Measurements from ENCODE around the gene AATF.

The AATF gene

DNA sequence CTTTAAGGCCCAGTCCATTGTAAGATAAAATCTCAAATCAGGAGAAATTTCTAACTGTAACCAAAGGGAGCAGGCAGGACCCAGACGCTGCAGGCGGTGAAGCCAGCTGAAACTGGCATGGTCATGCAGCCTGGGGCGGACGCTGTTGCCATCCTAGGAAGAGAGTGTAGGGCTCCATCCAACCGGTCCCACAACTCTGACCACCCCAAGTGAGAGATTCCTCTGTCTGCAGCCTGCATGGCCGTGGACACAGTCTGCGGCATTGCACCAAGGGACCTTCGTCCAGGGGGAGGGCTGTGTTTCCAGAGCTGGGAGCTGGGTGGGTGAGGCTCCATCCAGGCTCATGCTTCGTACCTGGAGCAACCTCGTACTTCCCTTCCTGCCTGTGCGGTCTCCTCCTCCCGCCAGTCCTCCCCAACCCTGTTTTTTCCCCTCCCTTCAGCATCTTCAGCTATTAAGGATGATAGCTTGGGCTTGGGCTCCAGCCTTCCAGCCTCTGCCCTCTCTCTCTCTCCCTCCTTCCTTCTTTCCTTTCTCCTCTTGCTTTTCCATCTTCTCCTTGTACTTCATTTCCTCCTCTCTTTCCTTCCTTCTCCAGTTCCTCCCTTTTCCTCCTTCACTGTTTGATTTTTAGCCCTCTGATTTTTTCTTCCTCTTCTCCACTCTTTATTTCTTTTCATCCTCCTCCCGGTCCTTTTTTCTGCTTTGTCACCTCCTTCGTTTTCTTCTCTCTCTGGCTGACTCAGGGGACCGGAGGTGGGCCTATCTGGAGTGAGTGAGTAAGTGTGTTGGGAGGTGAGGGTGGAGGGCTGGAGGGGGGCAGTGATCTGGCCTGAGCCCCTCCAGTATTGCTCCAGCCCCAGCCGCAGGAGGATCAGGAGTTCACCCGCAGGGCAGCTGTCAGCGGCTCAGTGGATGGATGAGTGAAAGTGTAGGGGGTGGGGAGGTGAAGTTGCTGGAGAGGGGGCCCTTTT, 28.4 kb upstream of the AATF start:
- no peaks in the 10 kb centered on the region for H3K4me1 ChIP-seq (ENCODE audit: insufficient read depth, low read length)
- no peak overlapping the region for H3K27ac ChIP-seq (ENCODE audit: low read depth, low read length)
- no peaks in the 10 kb centered on the region for H3K36me3 ChIP-seq (ENCODE audit: insufficient read depth, low read length)
- no peak overlapping the region for H3K9ac ChIP-seq (ENCODE audit: low read length)
- no peaks in the 10 kb centered on the region for H3K9me3 ChIP-seq (ENCODE audit: low read length)
- H3K27me3 ChIP-seq (ENCODE audit: control insufficient read depth in 1 of 2, insufficient read depth in 2 of 2, low read length in 2 of 2): peaks cover 12 to 23% of the 10 kb centered on the region in 2 donors
- no peak overlapping the region for H3K4me3 ChIP-seq (ENCODE audit: low read depth in 1 of 2, low read length in 2 of 2)

DNA sequence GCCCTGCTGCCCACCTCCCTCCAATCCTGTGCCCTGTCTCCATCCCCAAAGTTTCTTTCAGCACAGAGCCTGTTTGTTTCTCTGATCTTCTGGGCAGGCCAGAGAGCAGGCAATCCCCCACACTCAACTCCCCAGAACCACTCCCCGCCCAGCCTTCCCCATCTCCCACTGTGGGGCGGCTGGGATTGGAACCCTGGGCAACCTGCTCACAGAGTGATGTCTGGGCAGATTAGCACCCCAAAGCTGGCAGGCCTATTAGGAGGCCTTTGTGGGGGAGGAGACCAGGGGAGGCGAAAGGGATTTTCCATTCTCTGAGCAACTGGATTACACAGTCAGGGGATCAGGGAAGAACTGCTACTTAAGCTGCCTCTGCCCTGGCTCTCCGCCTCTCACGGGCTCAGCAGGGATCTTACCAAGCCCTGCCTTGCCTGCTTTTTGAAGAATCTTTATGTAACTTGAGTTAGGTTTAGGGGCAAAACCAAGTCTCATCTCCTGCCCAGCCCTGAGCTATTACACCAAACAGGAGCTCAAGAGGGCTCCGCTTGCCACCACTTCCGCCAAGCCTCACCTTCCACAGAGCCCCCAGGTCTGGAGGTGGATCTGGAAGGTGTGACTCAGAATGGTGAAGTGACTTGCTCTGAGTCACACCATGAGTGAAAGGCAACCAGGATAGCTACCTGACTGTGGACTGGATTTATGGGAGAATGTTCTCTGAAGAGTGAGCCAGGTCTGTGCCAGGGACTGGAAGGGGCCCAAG, 27.5 kb upstream of the AATF start:
- H3K27ac ChIP-seq (ENCODE audit: low read depth, low read length): no peak overlapping the region
- no peaks in the 10 kb centered on the region for H3K36me3 ChIP-seq (ENCODE audit: insufficient read depth, low read length)
- H3K4me3 ChIP-seq (ENCODE audit: low read depth in 1 of 2, low read length in 2 of 2): no peak overlapping the region
- H3K9ac ChIP-seq (ENCODE audit: low read length): no peak overlapping the region
- peaks cover 12 to 25% of the 10 kb centered on the region in 2 donors for H3K27me3 ChIP-seq (ENCODE audit: control insufficient read depth in 1 of 2, insufficient read depth in 2 of 2, low read length in 2 of 2)
- H3K4me1 ChIP-seq (ENCODE audit: insufficient read depth, low read length): no peaks in the 10 kb centered on the region
- H3K9me3 ChIP-seq (ENCODE audit: low read length): no peaks in the 10 kb centered on the region

DNA sequence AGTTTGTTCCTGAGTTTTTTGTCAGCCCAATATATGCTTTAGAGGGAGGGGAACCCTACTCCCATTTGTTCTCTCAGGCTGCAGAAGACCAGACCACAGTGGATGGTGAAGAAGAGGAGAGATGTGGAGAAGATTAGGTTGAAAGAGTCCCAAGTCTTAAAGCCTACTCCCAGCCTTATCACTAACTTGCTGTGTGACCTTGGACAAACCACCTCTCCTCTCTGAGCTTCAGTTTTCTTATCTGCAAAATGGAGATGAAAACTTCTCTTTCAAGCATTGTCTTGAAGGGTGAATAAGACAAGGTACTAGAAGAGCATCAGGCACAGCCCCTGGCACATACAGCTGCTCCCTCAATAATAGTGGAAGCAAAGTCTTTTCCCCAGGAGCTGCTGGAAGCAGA, 26.6 kb upstream of the AATF start:
- Histone ChIP-seq H3K4me1 (ENCODE audit: insufficient read depth, low read length) (no peaks in the 10 kb centered on the region), H3K36me3 (ENCODE audit: insufficient read depth, low read length) (no peaks in the 10 kb centered on the region), H3K27ac (ENCODE audit: low read depth, low read length) (no peak overlapping the region), H3K9me3 (ENCODE audit: low read length) (no peaks in the 10 kb centered on the region), H3K27me3 (ENCODE audit: control insufficient read depth in 1 of 2, insufficient read depth in 2 of 2, low read length in 2 of 2) (peaks cover 12 to 26% of the 10 kb centered on the region in 2 donors), H3K4me3 (ENCODE audit: low read depth in 1 of 2, low read length in 2 of 2) (no peak overlapping the region), H3K9ac (ENCODE audit: low read length) (no peak overlapping the region)

DNA sequence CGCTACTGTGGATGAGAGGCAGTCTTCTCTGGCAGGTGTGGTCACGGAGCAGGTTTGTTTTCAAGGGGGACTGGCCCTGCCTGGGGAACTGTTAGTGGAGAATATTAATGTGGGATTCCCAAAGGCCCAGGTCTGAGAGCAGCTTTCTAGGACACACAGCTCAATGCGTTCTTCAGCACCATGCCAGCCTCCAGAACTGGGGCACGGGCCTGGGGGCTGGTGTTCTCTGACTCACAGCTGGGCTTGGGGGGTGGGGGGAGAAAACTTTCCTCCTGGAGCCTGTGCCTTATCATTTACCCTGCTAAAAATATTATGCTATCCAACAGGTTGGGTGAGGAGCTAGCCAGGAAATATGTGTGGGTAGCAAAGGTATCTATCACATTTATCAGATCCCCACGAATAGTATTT, 24.9 kb upstream of the AATF start:
- peaks cover 20 to 42% of the 10 kb centered on the region in 2 donors for H3K27me3 ChIP-seq (ENCODE audit: control insufficient read depth in 1 of 2, insufficient read depth in 2 of 2, low read length in 2 of 2)
- H3K9me3 ChIP-seq (ENCODE audit: low read length): no peaks in the 10 kb centered on the region
- H3K4me1 ChIP-seq (ENCODE audit: insufficient read depth, low read length): no peaks in the 10 kb centered on the region
- no peak overlapping the region for H3K27ac ChIP-seq (ENCODE audit: low read depth, low read length)
- H3K36me3 ChIP-seq (ENCODE audit: insufficient read depth, low read length): no peaks in the 10 kb centered on the region
- no peak overlapping the region for H3K4me3 ChIP-seq (ENCODE audit: low read depth in 1 of 2, low read length in 2 of 2)
- H3K9ac ChIP-seq (ENCODE audit: low read length): no peak overlapping the region

DNA sequence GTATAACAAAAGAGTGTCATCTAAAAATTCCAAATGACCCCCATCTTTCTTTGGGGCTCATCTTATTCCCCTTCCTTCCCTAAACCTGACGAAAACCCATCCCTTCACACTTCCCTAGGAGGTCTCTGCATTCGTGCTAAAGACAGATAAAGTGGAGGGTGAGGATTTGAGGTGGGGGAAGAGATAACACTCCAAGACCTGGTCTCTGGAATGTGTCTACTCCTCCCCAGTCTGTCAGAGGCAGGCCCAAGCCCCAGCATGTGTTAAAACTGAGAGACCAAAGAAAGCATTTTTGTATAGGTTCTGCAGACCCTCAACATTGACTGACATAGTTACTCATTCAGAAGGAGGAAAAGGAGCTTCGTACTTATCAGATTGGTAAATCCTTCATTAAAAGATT, 22.5 kb upstream of the AATF start:
- Histone ChIP-seq H3K27ac (ENCODE audit: low read depth, low read length) (no peak overlapping the region), H3K4me1 (ENCODE audit: insufficient read depth, low read length) (no peaks in the 10 kb centered on the region), H3K27me3 (ENCODE audit: control insufficient read depth in 1 of 2, insufficient read depth in 2 of 2, low read length in 2 of 2) (peaks cover 35 to 45% of the 10 kb centered on the region in 2 donors), H3K9me3 (ENCODE audit: low read length) (no peaks in the 10 kb centered on the region), H3K9ac (ENCODE audit: low read length) (no peak overlapping the region), H3K4me3 (ENCODE audit: low read depth in 1 of 2, low read length in 2 of 2) (no peak overlapping the region), H3K36me3 (ENCODE audit: insufficient read depth, low read length) (no peaks in the 10 kb centered on the region)

DNA sequence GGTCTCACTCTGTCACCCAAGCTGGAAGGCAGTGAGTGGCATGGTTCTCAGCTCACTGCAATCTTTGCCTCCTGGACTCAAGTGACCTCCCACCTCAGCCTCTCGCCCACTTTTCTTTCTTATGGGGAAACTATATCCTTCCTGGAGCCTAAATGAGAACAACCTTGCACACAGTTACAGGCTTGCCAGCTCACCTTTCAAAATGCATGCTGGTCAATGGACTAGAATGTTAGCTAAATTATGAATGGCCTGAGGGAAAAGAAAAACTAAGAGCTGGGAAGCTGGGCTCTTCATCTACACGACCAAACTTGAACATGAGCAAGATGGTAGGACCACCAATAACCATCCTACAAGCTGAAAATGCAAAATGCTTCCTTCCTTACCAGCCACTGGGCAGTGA, 22.1 kb upstream of the AATF start:
- H3K4me1 ChIP-seq (ENCODE audit: insufficient read depth, low read length): peaks cover 1% of the 10 kb centered on the region
- H3K27ac ChIP-seq (ENCODE audit: low read depth, low read length): no peak overlapping the region
- H3K27me3 ChIP-seq (ENCODE audit: control insufficient read depth in 1 of 2, insufficient read depth in 2 of 2, low read length in 2 of 2): peaks cover 40 to 50% of the 10 kb centered on the region in 2 donors
- H3K9me3 ChIP-seq (ENCODE audit: low read length): no peaks in the 10 kb centered on the region
- no peaks in the 10 kb centered on the region for H3K36me3 ChIP-seq (ENCODE audit: insufficient read depth, low read length)
- no peak overlapping the region for H3K9ac ChIP-seq (ENCODE audit: low read length)
- no peak overlapping the region for H3K4me3 ChIP-seq (ENCODE audit: low read depth in 1 of 2, low read length in 2 of 2)

DNA sequence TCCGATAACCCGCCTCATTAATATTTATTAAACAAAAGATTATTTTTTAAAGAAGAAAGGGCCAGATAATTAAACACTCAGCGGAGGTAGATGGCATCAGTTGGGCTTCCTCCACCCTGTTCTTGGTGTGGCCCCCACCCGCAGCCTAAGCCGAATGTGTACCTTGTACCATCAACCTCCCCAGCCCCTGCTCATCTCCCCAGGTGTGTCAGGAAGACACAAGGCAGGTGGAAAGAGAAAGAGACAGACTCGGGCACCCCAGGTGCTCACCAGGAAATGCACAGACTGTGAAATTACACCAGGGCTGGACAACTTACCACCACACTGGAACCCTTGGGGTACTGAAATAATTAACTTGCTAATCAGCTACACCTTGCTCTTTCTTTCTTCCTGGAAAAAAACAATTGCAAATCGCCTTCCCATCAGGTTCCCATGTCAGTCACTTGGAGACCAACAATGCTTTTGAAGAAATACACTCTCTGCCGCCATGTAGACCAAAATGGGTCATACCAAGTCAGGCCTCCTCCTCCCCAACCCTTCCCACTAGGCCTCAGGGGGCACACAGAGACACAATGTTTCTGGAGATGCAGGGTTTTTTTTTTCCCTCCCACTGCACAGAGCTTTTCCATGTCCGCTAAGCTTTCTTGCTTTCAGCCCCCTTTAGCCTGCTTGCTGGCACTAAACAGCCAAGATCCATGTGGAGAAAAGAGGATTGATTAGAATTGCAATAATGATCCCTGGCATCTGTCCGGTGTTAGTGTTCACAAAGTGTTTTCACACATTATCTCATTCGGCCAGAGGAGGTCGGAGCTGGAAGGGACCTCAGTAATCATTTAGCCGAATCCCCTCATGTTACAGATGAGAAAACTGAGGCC, 20.0 kb upstream of the AATF start:
- Histone ChIP-seq H3K36me3 (ENCODE audit: insufficient read depth, low read length) (no peaks in the 10 kb centered on the region), H3K9ac (ENCODE audit: low read length) (no peak overlapping the region), H3K27ac (ENCODE audit: low read depth, low read length) (no peak overlapping the region), H3K4me3 (ENCODE audit: low read depth in 1 of 2, low read length in 2 of 2) (no peak overlapping the region), H3K4me1 (ENCODE audit: insufficient read depth, low read length) (peaks cover 17% of the 10 kb centered on the region), H3K27me3 (ENCODE audit: control insufficient read depth in 1 of 2, insufficient read depth in 2 of 2, low read length in 2 of 2) (peaks cover 57 to 68% of the 10 kb centered on the region in 2 donors), H3K9me3 (ENCODE audit: low read length) (no peaks in the 10 kb centered on the region)

DNA sequence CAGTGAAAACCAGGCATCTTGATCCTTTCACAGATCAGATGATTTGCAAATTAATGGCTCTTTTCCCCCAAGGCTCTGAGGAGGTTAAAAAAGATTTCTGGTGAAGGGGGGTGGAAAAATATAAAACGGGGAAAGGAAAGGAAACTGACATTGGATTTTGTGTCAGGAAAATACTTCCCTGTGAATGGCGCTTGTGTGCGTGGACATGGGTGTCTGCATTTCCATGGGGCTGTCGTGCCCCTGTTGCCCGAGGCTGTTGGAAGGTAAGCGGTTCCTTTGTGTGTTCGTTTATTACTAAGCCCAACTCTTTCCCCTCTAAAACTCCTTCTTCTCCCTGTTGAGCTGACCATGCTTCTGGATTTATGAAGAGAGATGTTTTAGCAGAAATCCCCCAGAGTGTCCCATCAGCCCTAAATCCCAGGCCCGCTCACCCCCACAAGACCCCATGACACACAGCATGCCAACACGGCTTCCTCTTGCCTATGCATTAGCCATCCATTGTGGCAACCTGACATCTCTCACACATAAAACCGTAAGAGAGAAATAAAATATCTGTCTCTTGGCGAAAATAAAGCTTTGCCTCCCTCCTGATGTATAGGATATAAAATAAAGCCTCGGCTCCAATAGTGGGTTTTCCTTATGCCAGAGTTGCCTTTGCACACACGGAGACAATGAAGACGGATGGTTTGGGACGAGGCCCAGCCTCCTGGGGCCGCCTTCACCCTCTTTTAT, 18.7 kb upstream of the AATF start:
- peaks cover 70 to 82% of the 10 kb centered on the region in 2 donors for H3K27me3 ChIP-seq (ENCODE audit: control insufficient read depth in 1 of 2, insufficient read depth in 2 of 2, low read length in 2 of 2)
- peaks cover 23% of the 10 kb centered on the region for H3K4me1 ChIP-seq (ENCODE audit: insufficient read depth, low read length)
- no peaks in the 10 kb centered on the region for H3K9me3 ChIP-seq (ENCODE audit: low read length)
- H3K9ac ChIP-seq (ENCODE audit: low read length): no peak overlapping the region
- H3K27ac ChIP-seq (ENCODE audit: low read depth, low read length): no peak overlapping the region
- H3K36me3 ChIP-seq (ENCODE audit: insufficient read depth, low read length): no peaks in the 10 kb centered on the region
- no peak overlapping the region for H3K4me3 ChIP-seq (ENCODE audit: low read depth in 1 of 2, low read length in 2 of 2)

DNA sequence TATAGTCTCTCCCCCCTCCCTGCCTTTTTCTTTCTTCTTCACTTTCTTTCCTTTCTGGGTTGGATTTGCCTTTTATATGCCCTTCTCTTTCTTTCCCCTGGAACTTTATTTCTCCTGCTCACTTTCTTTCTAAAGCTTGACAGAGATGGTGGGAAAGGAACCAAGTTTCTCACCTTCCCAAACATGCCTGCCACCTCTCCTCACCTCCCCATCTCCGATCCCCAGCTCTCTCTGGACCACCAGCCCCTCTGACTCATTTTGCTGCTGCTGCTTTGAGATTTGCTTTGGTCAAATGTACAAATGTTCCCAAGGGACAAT, 18.2 kb upstream of the AATF start:
- H3K27me3 ChIP-seq (ENCODE audit: control insufficient read depth in 1 of 2, insufficient read depth in 2 of 2, low read length in 2 of 2): peaks cover 75 to 83% of the 10 kb centered on the region in 2 donors

DNA sequence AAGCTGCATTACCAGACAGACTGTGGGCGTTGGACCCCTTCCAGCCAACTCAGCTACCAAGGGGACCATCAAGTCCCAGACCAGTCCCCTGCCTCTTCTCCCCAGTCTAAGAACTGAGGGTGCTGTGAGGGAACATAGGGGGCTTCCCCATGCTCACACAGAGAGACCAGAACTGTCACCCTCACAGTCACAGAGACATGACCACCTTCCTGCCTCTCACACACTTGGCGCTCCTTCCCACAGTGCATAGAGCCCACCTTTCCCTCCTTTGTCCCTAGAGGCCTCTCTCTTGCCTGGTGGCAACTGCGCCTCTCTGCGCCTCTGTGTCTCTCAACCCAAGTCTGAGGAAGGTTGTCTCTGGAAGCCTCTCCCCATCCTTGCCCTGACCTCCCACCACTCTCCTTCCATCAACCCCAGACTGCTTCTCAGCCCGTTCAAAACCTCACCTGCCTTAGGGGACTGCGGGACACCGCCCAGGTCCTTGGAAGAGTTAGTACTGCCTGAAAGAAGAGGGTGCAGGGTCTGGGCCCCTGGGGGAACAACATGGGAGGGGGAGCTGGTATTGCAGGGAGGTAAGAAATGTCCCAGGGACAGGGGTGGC, 17.6 kb upstream of the AATF start:
- peaks cover 81 to 90% of the 10 kb centered on the region in 2 donors for H3K27me3 ChIP-seq (ENCODE audit: control insufficient read depth in 1 of 2, insufficient read depth in 2 of 2, low read length in 2 of 2)

More for the DNA sequence above, 18.2 kb upstream of the AATF start:
- peaks cover 23% of the 10 kb centered on the region for H3K4me1 ChIP-seq (ENCODE audit: insufficient read depth, low read length)
- no peak overlapping the region for H3K9ac ChIP-seq (ENCODE audit: low read length)
- H3K9me3 ChIP-seq (ENCODE audit: low read length): no peaks in the 10 kb centered on the region
- no peak overlapping the region for H3K4me3 ChIP-seq (ENCODE audit: low read depth in 1 of 2, low read length in 2 of 2)
- H3K36me3 ChIP-seq (ENCODE audit: insufficient read depth, low read length): no peaks in the 10 kb centered on the region
- no peak overlapping the region for H3K27ac ChIP-seq (ENCODE audit: low read depth, low read length)

More for the DNA sequence above, 17.6 kb upstream of the AATF start:
- peaks cover 28% of the 10 kb centered on the region for H3K4me1 ChIP-seq (ENCODE audit: insufficient read depth, low read length)
- H3K27ac ChIP-seq (ENCODE audit: low read depth, low read length): no peak overlapping the region
- no peaks in the 10 kb centered on the region for H3K9me3 ChIP-seq (ENCODE audit: low read length)
- H3K36me3 ChIP-seq (ENCODE audit: insufficient read depth, low read length): no peaks in the 10 kb centered on the region
- H3K4me3 ChIP-seq (ENCODE audit: low read depth in 1 of 2, low read length in 2 of 2): no peak overlapping the region
- no peak overlapping the region for H3K9ac ChIP-seq (ENCODE audit: low read length)

Data from muscle layer of colon (tissue), 2 donors.